GM18520 (cell line): ENCODE measurements around the gene TAGAP.

ENCODE experiments used
- ATAC-seq: cut with Tn5 transposase; IDR thresholded peaks from one replicate; pipeline ENCODE4 v1.9.1; 2021; ENCODE audit not compliant: unreplicated experiment

TAGAP gene

GRCh38 chr6:159074120-159074684 lies 29.4 kb upstream of the TAGAP start:
- no peak for ATAC-seq

- ATAC-seq = no peak
Measured at GRCh38 chr6:159071843-159072769, 27.3 kb upstream of the TAGAP start.

- ATAC-seq = no peak
Measured at GRCh38 chr6:159068904-159069578, 24.2 kb upstream of the TAGAP start.

GRCh38 chr6:159067334-159067733 lies 22.5 kb upstream of the TAGAP start:
- no peak for ATAC-seq

- no peak for ATAC-seq
Measured at GRCh38 chr6:159066483-159066882, 21.7 kb upstream of the TAGAP start.

GRCh38 chr6:159065759-159066329 lies 21.1 kb upstream of the TAGAP start:
- no peak for ATAC-seq

GRCh38 chr6:159065091-159065490 lies 20.3 kb upstream of the TAGAP start:
- no peak for ATAC-seq

GRCh38 chr6:159064477-159064876 lies 19.7 kb upstream of the TAGAP start:
- ATAC-seq = no peak

- no peak for ATAC-seq
Measured at GRCh38 chr6:159063549-159063948, 18.8 kb upstream of the TAGAP start.

GRCh38 chr6:159062976-159063375 lies 18.2 kb upstream of the TAGAP start:
- ATAC-seq = no peak

GRCh38 chr6:159062564-159062945 lies 17.8 kb upstream of the TAGAP start:
- no peak for ATAC-seq

- no peak for ATAC-seq
Measured at GRCh38 chr6:159061805-159062563, 17.2 kb upstream of the TAGAP start.

GRCh38 chr6:159061146-159061545 lies 16.4 kb upstream of the TAGAP start:
- ATAC-seq = no peak

GRCh38 chr6:159059885-159060506 lies 15.2 kb upstream of the TAGAP start:
- no peak for ATAC-seq

GRCh38 chr6:159059141-159059540 lies 14.3 kb upstream of the TAGAP start:
- ATAC-seq = no peak

GRCh38 chr6:159056899-159057298 lies 12.1 kb upstream of the TAGAP start:
- no peak for ATAC-seq

GRCh38 chr6:159056432-159056831 lies 11.6 kb upstream of the TAGAP start:
- ATAC-seq = no peak

- ATAC-seq = no peak
Measured at GRCh38 chr6:159056003-159056402, 11.2 kb upstream of the TAGAP start.

- no peak for ATAC-seq
Measured at GRCh38 chr6:159053781-159054398, 9.1 kb upstream of the TAGAP start.

GRCh38 chr6:159052720-159053119 lies 7.9 kb upstream of the TAGAP start:
- ATAC-seq = no peak
